H9 (cell line): ENCODE measurements around the gene PTPRN2. TPM values are rescaled to one million over a fixed set of nuclear protein-coding genes. Genes with fewer than 3 reads are reported as not detected.

ENCODE experiments used
- DNase-seq: peaks from one replicate; pipeline ENCODE4 v3.0.0-alpha.2; 2017
- H2AFZ ChIP-seq: one replicate; pipeline ENCODE4 v1.6.1; 2013; ENCODE audit warnings: mild to moderate bottlenecking, low read length, control low read depth, moderate library complexity
- H2AK5ac ChIP-seq: 2 replicates; pipeline ENCODE4 v1.6.1; 2013; ENCODE audit warnings: low read length, control low read depth, mixed read lengths; ENCODE audit not compliant: insufficient read length
- H2BK120ac ChIP-seq: one replicate; pipeline ENCODE4 v1.6.1; 2013; ENCODE audit warnings: low read depth, mild to moderate bottlenecking, low read length, control low read depth, inconsistent platforms; ENCODE audit not compliant: poor library complexity, severe bottlenecking
- H2BK12ac ChIP-seq: 2 replicates; pipeline ENCODE4 v1.6.1; 2013; ENCODE audit warnings: low read length, control low read depth, mixed read lengths, low read depth; ENCODE audit not compliant: insufficient read length
- H2BK15ac ChIP-seq: 2 replicates; pipeline ENCODE4 v1.6.1; 2013; ENCODE audit warnings: low read depth, low read length, control low read depth
- H2BK20ac ChIP-seq: one replicate; pipeline ENCODE4 v1.6.1; 2013; ENCODE audit warnings: low read depth, mild to moderate bottlenecking, low read length, control low read depth, inconsistent platforms; ENCODE audit not compliant: poor library complexity, severe bottlenecking
- H2BK5ac ChIP-seq: 2 replicates; pipeline ENCODE4 v1.6.1; 2013; ENCODE audit warnings: low read length, control low read depth, mixed read lengths; ENCODE audit not compliant: insufficient read length
- H3K14ac ChIP-seq: 2 replicates; pipeline ENCODE4 v1.6.1; 2013; ENCODE audit warnings: low read length, control low read depth; ENCODE audit not compliant: insufficient read depth
- H3K18ac ChIP-seq: 2 replicates; pipeline ENCODE4 v1.6.1; 2013; ENCODE audit warnings: low read depth, mild to moderate bottlenecking, mixed read lengths, low read length, control low read depth; ENCODE audit not compliant: insufficient read length
- H3K23ac ChIP-seq: 2 replicates; pipeline ENCODE4 v1.6.1; 2013; ENCODE audit warnings: low read length, control low read depth, mixed read lengths, low read depth; ENCODE audit not compliant: insufficient read length
- H3K23me2 ChIP-seq: 2 replicates; pipeline ENCODE4 v1.6.1; 2013; ENCODE audit warnings: low read depth, mild to moderate bottlenecking, mixed read lengths, low read length, control low read depth; ENCODE audit not compliant: insufficient read length, poor library complexity, severe bottlenecking
- H3K27ac ChIP-seq: 2 replicates; pipeline ENCODE4 v1.5.1; 2013; ENCODE audit warnings: low read length, control low read depth, mixed read lengths, low read depth; ENCODE audit not compliant: insufficient read length
- H3K27me3 ChIP-seq: 2 replicates; pipeline ENCODE4 v1.6.1; 2013; ENCODE audit warnings: low read length, control low read depth, inconsistent platforms; ENCODE audit not compliant: insufficient read depth
- H3K4ac ChIP-seq: 2 replicates; pipeline ENCODE4 v1.6.1; 2013; ENCODE audit warnings: low read depth, mild to moderate bottlenecking, control low read depth, inconsistent platforms, low read length, moderate library complexity
- H3K4me1 ChIP-seq: 2 replicates; pipeline ENCODE4 v1.6.1; 2013; ENCODE audit warnings: low read length, control low read depth, inconsistent platforms; ENCODE audit not compliant: insufficient read depth
- H3K4me2 ChIP-seq: 2 replicates; pipeline ENCODE4 v1.6.1; 2013; ENCODE audit warnings: low read length, control low read depth, mixed read lengths; ENCODE audit not compliant: insufficient read length, insufficient read depth
- H3K56ac ChIP-seq: 2 replicates; pipeline ENCODE4 v1.6.1; 2013; ENCODE audit warnings: low read depth, mild to moderate bottlenecking, mixed read lengths, low read length, control low read depth; ENCODE audit not compliant: insufficient read length
- H3K79me1 ChIP-seq: 2 replicates; pipeline ENCODE4 v1.6.1; 2013; ENCODE audit warnings: low read depth, mild to moderate bottlenecking, moderate library complexity, low read length, control low read depth, inconsistent platforms; ENCODE audit not compliant: insufficient read depth, poor library complexity, severe bottlenecking
- H3K79me2 ChIP-seq: 2 replicates; pipeline ENCODE4 v1.6.1; 2013; ENCODE audit warnings: low read length, control low read depth, inconsistent platforms; ENCODE audit not compliant: insufficient read depth
- H3K9ac ChIP-seq: 2 replicates; pipeline ENCODE4 v1.6.1; 2013; ENCODE audit warnings: low read length, control low read depth, mixed read lengths; ENCODE audit not compliant: insufficient read length; ENCODE audit errors: extremely low read depth
- H3K9me3 ChIP-seq: one replicate; pipeline ENCODE4 v1.6.1; 2013; ENCODE audit warnings: low read depth, low read length, inconsistent platforms; ENCODE audit not compliant: control insufficient read depth
- H3T11ph ChIP-seq: one replicate; pipeline ENCODE4 v1.6.1; 2013; ENCODE audit warnings: mild to moderate bottlenecking, low read length, control low read depth, inconsistent platforms
- H4K20me1 ChIP-seq: one replicate; pipeline ENCODE4 v1.6.1; 2013; ENCODE audit not compliant: control insufficient read depth, insufficient read length, insufficient read depth
- H4K5ac ChIP-seq: 2 replicates; pipeline ENCODE4 v1.6.1; 2013; ENCODE audit warnings: low read depth, mild to moderate bottlenecking, mixed read lengths, low read length, control low read depth; ENCODE audit not compliant: insufficient read length
- H4K8ac ChIP-seq: replicated peaks from 2 replicates; pipeline ENCODE4 v1.6.1; 2013; ENCODE audit warnings: low read length, control low read depth, mixed read lengths, low read depth; ENCODE audit not compliant: insufficient read length
- H4K91ac ChIP-seq: 2 replicates; pipeline ENCODE4 v1.6.1; 2013; ENCODE audit warnings: low read depth, mild to moderate bottlenecking, moderate library complexity, mixed read lengths, low read length, control low read depth; ENCODE audit not compliant: insufficient read length
- H3K27ac Mint-ChIP-seq, 3 experiments: 2 replicates in 2 of 3; 3 replicates in 1 of 3; pipeline ENCODE4 v1.8.0; 2020 to 2021; ENCODE audit warnings: mixed read lengths in 3 of 3, mild to moderate bottlenecking in 1 of 3, moderate library complexity in 1 of 3
- H3K27me3 Mint-ChIP-seq: 2 replicates; pipeline ENCODE4 v1.8.0; 2021; ENCODE audit warnings: low read depth, mild to moderate bottlenecking, moderate library complexity, mixed read lengths
- H3K36me3 Mint-ChIP-seq, 3 experiments: 2 replicates in 2 of 3; 3 replicates in 1 of 3; pipeline ENCODE4 v1.8.0; 2020 to 2021; ENCODE audit warnings: low read depth in 3 of 3, mixed read lengths in 3 of 3; ENCODE audit not compliant: insufficient read depth in 1 of 3
- H3K4me1 Mint-ChIP-seq, 2 experiments: 2 replicates each; pipeline ENCODE4 v1.8.0; 2020; ENCODE audit warnings: mixed read lengths in 2 of 2
- H3K4me3 Mint-ChIP-seq, 2 experiments: 2 replicates in 1 of 2; 3 replicates in 1 of 2; pipeline ENCODE4 v1.8.0; 2020 to 2021; ENCODE audit warnings: mild to moderate bottlenecking in 2 of 2, mixed read lengths in 2 of 2, moderate library complexity in 1 of 2
- H3K9me3 Mint-ChIP-seq, 2 experiments: 2 replicates in 1 of 2; 3 replicates in 1 of 2; pipeline ENCODE4 v1.8.0; 2020; ENCODE audit warnings: mild to moderate bottlenecking in 2 of 2, mixed read lengths in 2 of 2, moderate library complexity in 1 of 2
- CTCF ChIP-seq: fragments of 200-600 bp; sonication (generic); conservative IDR thresholded peaks from 3 replicates; pipeline ENCODE4 v1.8.0; 2021; ENCODE audit warnings: antibody characterized with exemption, mild to moderate bottlenecking
- WGBS: extraction: QIAGEN DNeasy Blood & Tissue Kit; methylation state at CpG from one replicate; pipeline ENCODE4 v1.1.7; 2013; ENCODE audit warnings: missing lambda C conversion rate, low lambda C conversion rate, mixed read lengths; ENCODE audit not compliant: insufficient read length; ENCODE audit errors: extremely low coverage; 5-methylcytosine and 5-hydroxymethylcytosine counted together
- total RNA-seq: library from RNA; stranded (reverse); gene quantifications from 2 replicates; pipeline ENCODE4 v1.2.1, GENCODE V29; 2021

The PTPRN2 gene
- total RNA-seq, 1 experiment from 2014 or later: 5.2 TPM

DNA sequence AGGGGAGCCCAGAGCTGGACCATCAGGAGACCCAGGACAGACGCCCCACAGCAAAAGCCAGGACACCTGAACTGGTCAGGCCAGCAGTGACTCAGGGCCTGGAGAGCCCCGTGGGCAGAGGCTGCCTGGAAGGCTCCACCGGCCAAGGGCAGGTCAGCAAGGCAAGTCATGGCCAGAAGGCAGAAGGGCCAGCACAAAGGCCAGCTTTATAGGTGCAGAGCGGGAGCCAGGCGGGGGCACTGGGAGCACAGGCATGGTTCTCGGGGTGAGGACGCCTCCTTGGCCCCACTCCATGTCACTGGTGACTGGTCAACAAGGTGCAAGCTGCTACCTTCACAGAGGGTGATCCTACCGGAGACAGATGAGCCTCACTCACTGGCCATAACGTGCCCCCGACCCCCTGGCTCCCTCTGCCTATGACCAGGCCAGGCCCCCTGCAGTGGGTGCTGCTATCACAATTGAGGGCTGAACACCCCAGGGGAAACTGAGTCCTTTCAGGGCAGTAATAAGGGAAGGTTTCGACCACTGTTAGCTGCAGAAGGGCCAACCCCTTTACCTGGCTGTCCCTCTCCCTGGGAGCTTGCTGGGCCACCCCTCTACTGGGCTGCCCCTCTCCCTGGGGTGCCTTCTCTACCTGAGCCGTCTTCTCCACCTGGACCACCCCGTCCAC is 317.4 kb downstream of the PTPRN2 start:
- Histone ChIP-seq H2BK120ac (no peak overlapping the region), H2BK12ac (no peak overlapping the region), H3K79me2 (no peaks in the 10 kb centered on the region), H3T11ph (no peak overlapping the region), H2BK15ac (no peak overlapping the region; the same call in 1 of the 2 replicates), H4K5ac (no peak overlapping the region), H3K4me2 (no peak overlapping the region), H3K56ac (no peak overlapping the region), H3K9me3 (no peaks in the 10 kb centered on the region), H3K18ac (no peak overlapping the region), H2BK5ac (no peak overlapping the region), H3K23me2 (no peaks in the 10 kb centered on the region), H3K14ac (no peak overlapping the region), H2AFZ (no peak overlapping the region), H4K8ac (no peak overlapping the region), H3K23ac (no peak overlapping the region), H2AK5ac (no peak overlapping the region), H4K20me1 (no peaks in the 10 kb centered on the region), H3K79me1 (no peaks in the 10 kb centered on the region), H3K27ac (no peak overlapping the region), H4K91ac (no peak overlapping the region), H3K4ac (no peak overlapping the region), H3K9ac (no peak overlapping the region), H3K27me3 (no peaks in the 10 kb centered on the region), H2BK20ac (no peak overlapping the region), H3K4me1 (no peaks in the 10 kb centered on the region; the same call in 1 of the 2 replicates)
- no peak for DNase-seq
- Mint-ChIP-seq H3K9me3 (peaks cover 19 to 22% of the 10 kb centered on the region in 2 experiments), H3K4me1 (peaks cover 9 to 12% of the 10 kb centered on the region in 2 experiments), H3K4me3 (no peak overlapping the region), H3K36me3 (peaks cover 5 to 16% (median 9%) of the 10 kb centered on the region in 3 experiments; a peak in 6 of 7 replicates), H3K27ac (no peak overlapping the region), H3K27me3 (0 out of 2 replicates have a peak, but pooled peaks cover 3% of the 10 kb centered on the region)
- WGBS: no CpG with 5 or more reads among the region's 13 CpGs
- no peak for TF ChIP-seq CTCF
